ENCODE results near the gene HAUS7.

The HAUS7 gene

GRCh38 chrX:153433781-153434285, 36.5 kb downstream of the HAUS7 start:
- no peak for FAIRE-seq

GRCh38 chrX:153433161-153433680, 37.2 kb downstream of the HAUS7 start:
- no peak for FAIRE-seq

- FAIRE-seq: no peak
Measured at GRCh38 chrX:153430796-153431195, 39.6 kb downstream of the HAUS7 start.

GRCh38 chrX:153426204-153426603, 44.2 kb downstream of the HAUS7 start:
- FAIRE-seq: no peak

- FAIRE-seq: no peak
Measured at GRCh38 chrX:153423652-153424051, 46.7 kb downstream of the HAUS7 start.

- FAIRE-seq: no peak
Measured at GRCh38 chrX:153421856-153422255, 48.5 kb downstream of the HAUS7 start.

GRCh38 chrX:153420851-153421599, 49.4 kb downstream of the HAUS7 start:
- FAIRE-seq: no peak

GRCh38 chrX:153417637-153418036, 52.7 kb downstream of the HAUS7 start:
- no peak for FAIRE-seq

- FAIRE-seq: no peak
Measured at GRCh38 chrX:153416781-153417450, 53.5 kb downstream of the HAUS7 start.

GRCh38 chrX:153414856-153415510, 55.4 kb downstream of the HAUS7 start:
- no peak for FAIRE-seq

GRCh38 chrX:153413731-153414130, 56.6 kb downstream of the HAUS7 start:
- FAIRE-seq: no peak

- no peak for FAIRE-seq
Measured at GRCh38 chrX:153412746-153413720, 57.3 kb downstream of the HAUS7 start.

GRCh38 chrX:153411988-153412574, 58.3 kb downstream of the HAUS7 start:
- no peak for FAIRE-seq

GRCh38 chrX:153411255-153411987, 59.0 kb downstream of the HAUS7 start, which contains the start of gene ZFP92:
TSS of gene ZFP92 (plus strand) at chrX:153411472. CDS start at chrX:153418323, 6,851 bp downstream.
- FAIRE-seq: no peak

- FAIRE-seq: no peak
Measured at GRCh38 chrX:153410888-153411254, 59.5 kb downstream of the HAUS7 start.

- no peak for FAIRE-seq
Measured at GRCh38 chrX:153410373-153410772, 60.0 kb downstream of the HAUS7 start.

- no peak for FAIRE-seq
Measured at GRCh38 chrX:153409414-153410101, 60.8 kb downstream of the HAUS7 start.

- FAIRE-seq: no peak
Measured at GRCh38 chrX:153408871-153409351, 61.5 kb downstream of the HAUS7 start.

GRCh38 chrX:153408221-153408721, 62.1 kb downstream of the HAUS7 start:
- no peak for FAIRE-seq

- no peak for FAIRE-seq
Measured at GRCh38 chrX:153407736-153408135, 62.6 kb downstream of the HAUS7 start.
